GM18867 (cell line): Measurements from ENCODE around the gene DVL1.

Experiments used
- ATAC-seq: cut with Tn5 transposase; IDR thresholded peaks from one replicate; pipeline ENCODE4 v1.9.1; 2021; ENCODE audit warnings: mild to moderate bottlenecking, moderate library complexity; ENCODE audit not compliant: unreplicated experiment

Gene DVL1

DNA sequence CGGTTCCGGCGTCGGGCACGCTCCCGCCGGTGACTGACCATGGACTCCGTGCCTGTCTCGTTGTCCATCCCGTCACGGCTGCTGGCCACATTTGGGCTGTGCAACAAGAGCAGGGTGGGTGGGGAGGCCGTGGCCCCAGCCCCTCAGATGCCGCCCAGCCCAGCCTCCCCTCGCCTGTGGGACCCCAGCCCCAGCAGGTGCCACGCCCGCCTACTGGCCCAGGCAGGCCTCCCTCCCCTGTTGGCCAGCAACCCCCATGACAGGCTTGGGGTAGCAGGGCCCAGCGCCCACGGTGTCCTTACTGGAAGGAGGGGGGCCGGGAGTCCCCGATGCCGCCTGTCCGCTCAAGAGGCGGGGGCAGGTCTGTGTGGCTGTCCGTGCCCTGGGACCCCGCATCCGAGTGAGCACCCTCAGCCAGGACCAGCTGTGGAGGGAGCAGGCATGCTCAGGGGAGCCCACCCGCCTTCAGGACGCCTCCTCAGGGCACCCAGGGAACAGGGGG, 7.1 kb downstream of the DVL1 start:
- ATAC-seq: no peak

DNA sequence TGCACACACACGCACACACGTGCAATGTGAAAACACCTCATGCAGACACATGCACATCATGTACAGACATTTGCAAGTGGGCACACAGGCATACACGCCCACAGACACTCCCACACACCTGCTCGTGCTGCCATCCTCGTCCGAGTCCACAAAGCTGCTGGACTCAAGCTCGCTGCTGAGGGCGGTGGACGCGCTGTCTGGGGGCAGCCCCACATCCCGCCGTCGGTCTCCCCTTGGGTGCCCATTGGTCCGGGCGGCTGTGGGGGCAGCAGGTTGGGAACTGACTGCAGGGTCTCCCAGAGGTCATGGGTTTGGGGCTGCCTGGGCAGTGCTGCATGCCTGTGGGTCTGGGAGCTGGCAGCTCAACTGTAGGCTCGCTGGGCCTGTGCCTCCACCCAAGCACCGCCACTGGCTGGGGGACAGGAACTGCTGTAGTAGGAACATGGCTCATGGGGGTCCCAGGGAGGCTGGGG, 7.6 kb downstream of the DVL1 start:
- no peak for ATAC-seq

DNA sequence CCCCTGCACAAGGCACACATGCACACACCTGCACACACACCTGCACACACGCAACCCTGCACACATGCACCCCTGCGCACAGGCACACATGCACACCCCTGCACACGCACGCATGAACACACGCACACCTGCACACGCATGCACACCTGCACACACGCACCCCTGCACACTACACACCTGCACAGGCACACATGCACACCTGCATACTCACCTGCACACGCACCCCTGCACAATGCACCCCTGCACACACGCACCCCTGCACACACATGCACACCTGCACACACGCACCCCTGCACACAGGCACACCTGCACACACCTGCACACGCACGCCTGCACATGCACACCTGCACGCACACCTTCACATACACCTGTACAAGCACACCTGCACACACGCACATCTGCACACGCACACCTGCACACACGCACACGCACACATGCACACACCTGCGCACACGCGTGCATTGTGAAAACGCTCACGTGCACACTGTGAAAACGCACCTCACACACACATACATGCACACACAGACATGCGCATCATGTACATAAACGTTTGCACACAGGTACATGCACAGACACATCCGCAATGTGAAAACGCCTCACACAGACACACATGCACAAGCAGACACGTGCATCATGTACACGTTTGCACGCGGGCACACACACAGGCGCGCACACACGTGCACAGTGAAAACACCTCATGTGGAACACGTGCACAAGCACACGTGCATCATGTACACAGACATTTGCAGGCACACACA, 8.2 kb downstream of the DVL1 start:
- no peak for ATAC-seq

DNA sequence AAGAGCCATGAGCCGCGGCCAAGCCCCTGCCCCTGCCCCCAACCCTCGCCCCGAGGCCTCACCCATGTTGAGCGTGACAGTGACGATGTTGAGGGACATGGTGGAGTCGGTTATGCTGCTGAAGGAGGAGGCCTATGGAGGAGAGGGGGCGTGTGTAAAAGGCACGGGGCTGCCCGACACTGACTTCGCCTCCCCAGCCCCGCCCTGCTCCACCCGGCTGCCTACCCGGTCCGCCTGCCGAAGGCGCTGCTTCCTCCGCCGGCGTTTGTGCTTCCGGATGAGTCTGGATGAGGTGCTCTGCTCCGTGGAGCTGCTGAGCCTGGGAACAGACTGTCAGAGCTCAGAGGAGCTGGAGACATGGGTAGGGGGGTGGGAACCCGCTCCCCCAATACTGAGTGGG, 9.0 kb downstream of the DVL1 start:
- no peak for ATAC-seq

DNA sequence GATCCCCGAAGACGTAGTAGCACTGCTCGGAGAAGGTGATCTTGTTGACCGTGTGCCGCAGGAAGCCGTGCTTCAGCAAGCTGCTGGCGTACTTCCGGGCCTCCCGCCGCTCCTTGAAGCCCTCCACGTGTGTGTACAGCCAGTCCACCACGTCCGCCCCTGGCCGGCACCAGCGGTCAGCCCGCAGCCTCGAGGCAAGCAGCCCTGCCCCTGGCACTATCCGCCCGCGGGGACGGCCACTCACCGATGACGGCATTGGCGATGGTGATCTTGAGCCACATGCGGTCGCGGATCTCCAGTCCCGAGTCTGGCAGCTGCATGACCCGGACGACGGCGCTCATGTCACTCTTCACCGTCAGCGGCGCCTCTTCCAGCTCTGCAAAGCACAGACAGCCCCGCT, 10.9 kb downstream of the DVL1 start:
- no peak for ATAC-seq

DNA sequence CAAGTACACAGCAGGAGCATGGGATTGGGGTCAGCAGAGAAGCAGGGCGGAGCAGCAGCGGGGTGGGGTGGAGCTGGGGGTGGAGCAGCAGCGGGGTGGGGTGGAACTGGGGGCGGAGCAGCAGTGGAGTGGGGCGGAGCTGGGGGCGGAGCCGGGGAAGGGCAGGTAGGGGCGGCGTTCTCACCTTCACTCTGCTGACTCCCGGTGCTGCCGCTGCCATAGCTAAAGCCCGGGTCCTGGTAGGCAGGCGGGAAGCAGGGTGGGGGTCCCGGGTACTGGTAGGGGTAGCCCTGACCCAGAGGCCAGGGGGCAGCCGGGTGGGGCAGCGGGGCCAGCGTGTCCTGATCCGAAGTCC, 11.4 kb downstream of the DVL1 start:
- no peak for ATAC-seq

DNA sequence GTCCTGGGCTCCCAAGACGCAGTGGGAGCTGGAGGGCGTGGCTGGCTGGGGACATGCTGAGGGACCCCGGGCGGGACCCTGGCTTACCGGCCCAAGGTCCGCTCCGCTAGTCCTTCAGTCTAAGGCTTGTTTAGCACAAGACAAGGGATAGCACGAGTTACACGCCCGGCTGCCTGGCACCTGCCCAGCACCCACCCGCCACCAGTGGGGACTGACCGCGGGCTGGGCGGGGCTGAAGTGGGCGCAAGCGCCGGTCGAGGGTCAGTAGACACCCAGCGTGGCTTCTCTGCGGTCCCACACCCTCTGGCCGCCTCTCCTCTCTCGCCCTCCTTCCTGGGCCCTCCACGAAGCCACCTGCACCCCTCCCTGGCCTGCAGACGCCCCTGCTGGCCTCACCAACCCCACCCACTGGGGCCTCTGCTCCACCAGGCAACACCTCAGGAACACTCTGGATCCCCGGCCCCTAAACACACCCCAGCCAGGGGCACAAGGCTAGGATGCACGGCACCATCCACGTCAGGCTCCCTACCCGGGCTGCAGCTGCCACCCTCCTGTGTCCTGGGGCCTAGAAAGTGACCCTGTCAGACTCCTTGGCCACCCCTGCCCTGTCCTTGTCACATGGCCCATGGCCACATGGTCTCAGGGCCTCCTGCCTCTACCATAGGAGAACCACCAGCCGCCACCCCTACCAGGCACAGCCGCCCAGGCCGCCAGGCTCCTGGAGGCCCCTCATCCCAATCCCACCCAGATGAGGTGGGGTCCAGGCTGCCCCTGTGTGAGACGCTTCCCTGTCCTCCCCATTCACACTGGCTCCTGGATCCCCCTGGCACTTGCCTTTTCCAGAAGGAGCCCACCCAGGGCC, 12.1 kb downstream of the DVL1 start:
- ATAC-seq: no peak

DNA sequence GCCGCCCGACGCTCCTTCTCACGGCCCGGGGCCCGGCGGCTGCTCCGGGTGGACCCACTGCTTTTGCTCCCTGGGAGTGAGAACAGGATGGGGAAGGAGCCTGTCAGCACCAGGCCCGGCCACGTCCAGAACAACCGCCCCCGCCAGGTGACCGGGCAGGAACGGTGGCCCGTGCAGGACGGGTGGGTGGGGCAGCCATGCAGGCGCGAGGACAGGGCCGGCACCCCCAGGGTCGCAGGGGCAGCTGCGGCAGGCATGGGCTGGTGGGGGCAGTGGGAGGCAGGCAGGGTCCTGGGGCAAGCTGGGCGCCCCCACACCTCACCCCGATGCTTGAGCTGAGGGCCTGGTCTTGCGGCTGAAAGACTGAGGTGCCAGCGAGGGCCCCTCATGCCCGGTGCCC, 12.8 kb downstream of the DVL1 start:
- ATAC-seq: no peak

DNA sequence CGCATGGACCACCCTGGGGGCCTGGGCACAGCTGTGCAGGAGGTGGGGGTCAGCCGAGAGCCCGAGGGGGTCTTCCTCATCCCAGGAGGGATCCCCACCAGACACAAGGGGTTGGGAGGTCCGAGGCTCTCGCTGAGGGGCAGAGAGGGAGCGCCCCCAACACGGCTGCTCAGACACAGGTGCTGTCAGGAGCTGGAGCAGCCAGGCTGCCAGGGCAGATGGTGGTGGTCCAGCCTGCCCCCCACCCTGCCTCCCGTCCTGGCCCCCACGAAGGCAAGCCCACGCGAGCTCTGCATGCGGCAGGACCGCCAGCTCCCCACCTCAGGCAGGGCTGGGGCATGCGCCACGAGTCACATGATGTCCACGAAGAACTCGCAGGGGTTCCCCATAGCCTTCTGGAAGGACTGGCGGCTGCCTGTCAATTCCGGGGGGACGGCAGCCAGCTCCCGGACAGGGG, 13.4 kb downstream of the DVL1 start:
- ATAC-seq: no peak

DNA sequence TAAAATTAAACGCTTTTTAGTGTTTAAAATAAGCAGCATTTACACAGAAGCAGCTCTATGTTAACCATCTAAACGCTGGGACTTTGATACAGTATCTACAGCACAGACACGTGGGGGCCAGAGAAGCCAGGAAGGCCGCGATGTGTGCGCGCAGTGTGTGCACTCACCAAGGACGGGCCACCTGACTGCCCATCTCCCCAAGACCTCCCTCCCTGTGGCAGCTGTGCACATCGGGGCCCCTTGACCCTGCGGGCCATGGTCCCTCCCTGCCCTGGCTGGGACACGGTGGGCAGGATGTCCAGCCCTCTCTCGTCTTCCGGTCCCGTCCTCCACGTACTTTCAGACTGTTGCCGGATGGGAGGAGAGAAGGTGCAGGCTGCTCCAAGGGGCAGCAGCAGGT, 13.9 kb downstream of the DVL1 start:
- no peak for ATAC-seq

DNA sequence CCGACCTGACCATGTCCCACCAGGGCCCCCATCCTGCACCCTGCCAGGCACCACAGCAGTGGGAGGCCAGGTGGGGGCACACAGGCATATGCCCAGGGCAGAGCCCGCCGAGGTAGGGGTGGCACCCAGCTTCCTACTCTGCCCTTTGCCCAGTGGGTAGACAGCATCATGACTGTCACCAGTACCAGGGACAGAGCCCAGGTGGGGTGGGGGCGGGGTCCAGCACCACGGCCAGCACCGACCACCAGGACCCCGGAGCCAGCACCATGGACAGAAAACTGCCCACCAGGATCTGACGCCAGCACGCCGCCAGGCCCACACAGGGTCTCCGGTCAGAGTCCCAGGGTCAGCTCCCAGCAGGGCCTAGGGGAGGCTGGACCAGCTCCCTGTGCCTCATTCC, 14.4 kb downstream of the DVL1 start:
- ATAC-seq: no peak

DNA sequence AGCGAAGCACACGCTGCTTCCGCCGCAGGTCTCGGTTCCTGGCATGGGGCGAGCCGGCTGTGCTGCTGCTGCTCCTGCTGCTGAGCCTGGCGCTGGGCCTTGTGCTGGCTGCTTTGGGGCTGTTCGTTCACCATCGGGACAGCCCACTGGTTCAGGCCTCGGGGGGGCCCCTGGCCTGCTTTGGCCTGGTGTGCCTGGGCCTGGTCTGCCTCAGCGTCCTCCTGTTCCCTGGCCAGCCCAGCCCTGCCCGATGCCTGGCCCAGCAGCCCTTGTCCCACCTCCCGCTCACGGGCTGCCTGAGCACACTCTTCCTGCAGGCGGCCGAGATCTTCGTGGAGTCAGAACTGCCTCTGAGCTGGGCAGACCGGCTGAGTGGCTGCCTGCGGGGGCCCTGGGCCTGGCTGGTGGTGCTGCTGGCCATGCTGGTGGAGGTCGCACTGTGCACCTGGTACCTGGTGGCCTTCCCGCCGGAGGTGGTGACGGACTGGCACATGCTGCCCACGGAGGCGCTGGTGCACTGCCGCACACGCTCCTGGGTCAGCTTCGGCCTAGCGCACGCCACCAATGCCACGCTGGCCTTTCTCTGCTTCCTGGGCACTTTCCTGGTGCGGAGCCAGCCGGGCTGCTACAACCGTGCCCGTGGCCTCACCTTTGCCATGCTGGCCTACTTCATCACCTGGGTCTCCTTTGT, 15.5 kb downstream of the DVL1 start:
- ATAC-seq: no peak

DNA sequence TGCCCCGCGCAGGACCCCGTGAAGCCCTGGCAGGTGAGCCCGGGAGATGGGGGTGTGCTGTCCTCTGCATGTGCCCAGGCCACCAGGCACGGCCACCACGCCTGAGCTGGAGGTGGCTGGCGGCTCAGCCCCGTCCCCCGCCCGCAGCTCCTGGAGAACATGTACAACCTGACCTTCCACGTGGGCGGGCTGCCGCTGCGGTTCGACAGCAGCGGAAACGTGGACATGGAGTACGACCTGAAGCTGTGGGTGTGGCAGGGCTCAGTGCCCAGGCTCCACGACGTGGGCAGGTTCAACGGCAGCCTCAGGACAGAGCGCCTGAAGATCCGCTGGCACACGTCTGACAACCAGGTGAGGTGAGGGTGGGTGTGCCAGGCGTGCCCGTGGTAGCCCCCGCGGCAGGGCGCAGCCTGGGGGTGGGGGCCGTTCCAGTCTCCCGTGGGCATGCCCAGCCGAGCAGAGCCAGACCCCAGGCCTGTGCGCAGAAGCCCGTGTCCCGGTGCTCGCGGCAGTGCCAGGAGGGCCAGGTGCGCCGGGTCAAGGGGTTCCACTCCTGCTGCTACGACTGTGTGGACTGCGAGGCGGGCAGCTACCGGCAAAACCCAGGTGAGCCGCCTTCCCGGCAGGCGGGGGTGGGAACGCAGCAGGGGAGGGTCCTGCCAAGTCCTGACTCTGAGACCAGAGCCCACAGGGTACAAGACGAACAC, 16.3 kb downstream of the DVL1 start:
- no peak for ATAC-seq

DNA sequence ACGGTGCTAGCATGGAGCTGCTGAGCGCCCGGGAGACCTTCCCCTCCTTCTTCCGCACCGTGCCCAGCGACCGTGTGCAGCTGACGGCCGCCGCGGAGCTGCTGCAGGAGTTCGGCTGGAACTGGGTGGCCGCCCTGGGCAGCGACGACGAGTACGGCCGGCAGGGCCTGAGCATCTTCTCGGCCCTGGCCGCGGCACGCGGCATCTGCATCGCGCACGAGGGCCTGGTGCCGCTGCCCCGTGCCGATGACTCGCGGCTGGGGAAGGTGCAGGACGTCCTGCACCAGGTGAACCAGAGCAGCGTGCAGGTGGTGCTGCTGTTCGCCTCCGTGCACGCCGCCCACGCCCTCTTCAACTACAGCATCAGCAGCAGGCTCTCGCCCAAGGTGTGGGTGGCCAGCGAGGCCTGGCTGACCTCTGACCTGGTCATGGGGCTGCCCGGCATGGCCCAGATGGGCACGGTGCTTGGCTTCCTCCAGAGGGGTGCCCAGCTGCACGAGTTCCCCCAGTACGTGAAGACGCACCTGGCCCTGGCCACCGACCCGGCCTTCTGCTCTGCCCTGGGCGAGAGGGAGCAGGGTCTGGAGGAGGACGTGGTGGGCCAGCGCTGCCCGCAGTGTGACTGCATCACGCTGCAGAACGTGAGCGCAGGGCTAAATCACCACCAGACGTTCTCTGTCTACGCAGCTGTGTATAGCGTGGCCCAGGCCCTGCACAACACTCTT, 17.0 kb downstream of the DVL1 start:
- no peak for ATAC-seq

DNA sequence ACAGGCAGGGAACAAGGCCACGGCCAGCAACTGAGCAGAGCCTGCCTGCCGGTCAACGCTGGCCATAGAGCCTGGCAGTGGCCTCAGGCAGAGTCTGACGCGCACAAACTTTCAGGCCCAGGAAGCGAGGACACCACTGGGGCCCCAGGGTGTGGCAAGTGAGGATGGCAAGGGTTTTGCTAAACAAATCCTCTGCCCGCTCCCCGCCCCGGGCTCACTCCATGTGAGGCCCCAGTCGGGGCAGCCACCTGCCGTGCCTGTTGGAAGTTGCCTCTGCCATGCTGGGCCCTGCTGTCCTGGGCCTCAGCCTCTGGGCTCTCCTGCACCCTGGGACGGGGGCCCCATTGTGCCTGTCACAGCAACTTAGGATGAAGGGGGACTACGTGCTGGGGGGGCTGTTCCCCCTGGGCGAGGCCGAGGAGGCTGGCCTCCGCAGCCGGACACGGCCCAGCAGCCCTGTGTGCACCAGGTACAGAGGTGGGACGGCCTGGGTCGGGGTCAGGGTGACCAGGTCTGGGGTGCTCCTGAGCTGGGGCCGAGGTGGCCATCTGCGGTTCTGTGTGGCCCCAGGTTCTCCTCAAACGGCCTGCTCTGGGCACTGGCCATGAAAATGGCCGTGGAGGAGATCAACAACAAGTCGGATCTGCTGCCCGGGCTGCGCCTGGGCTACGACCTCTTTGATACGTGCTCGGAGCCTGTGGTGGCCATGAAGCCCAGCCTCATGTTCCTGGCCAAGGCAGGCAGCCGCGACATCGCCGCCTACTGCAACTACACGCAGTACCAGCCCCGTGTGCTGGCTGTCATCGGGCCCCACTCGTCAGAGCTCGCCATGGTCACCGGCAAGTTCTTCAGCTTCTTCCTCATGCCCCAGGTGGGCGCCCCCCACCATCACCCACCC, 17.9 kb downstream of the DVL1 start, which contains the start of gene TAS1R3:
TSS of gene TAS1R3 (plus strand) at position 213 of the 898 bp plus-strand sequence. CDS start at position 279, 66 bp downstream.
- no peak for ATAC-seq

DNA sequence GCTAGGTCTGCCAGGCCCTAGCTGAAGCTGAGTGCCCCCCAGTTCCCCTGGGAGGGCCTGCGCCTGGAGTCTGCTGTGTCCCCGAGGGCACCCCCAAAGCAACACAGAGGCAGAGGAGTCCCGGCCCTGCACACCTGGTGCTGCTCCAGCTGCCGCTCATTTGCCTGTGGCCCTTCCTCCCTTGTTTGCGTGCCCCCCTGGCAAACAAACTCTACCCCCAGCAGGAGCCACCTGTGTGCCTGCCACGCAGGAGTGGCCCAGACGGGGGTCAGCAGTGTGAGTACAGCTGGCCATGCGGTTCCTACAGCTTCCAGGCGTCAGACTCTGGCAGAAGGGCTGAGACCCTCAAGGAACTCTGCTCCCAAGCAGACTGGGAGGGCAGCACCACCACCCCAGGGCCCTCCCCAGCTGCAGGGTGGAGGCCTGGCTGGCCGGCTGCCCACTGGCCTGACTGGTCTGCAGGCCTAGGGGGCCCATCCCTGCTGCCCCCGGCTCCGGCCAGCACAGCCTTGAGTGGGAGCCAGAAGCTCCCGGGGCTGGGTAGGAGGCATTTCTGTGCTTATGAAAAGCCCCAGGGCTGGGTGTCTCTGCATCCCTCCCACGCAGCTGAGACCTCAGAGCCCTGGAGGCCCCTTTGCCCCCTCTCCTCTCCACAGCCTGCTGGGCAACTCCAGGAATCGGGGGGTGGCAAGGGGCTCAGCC, 18.7 kb downstream of the DVL1 start:
- ATAC-seq: no peak

DNA sequence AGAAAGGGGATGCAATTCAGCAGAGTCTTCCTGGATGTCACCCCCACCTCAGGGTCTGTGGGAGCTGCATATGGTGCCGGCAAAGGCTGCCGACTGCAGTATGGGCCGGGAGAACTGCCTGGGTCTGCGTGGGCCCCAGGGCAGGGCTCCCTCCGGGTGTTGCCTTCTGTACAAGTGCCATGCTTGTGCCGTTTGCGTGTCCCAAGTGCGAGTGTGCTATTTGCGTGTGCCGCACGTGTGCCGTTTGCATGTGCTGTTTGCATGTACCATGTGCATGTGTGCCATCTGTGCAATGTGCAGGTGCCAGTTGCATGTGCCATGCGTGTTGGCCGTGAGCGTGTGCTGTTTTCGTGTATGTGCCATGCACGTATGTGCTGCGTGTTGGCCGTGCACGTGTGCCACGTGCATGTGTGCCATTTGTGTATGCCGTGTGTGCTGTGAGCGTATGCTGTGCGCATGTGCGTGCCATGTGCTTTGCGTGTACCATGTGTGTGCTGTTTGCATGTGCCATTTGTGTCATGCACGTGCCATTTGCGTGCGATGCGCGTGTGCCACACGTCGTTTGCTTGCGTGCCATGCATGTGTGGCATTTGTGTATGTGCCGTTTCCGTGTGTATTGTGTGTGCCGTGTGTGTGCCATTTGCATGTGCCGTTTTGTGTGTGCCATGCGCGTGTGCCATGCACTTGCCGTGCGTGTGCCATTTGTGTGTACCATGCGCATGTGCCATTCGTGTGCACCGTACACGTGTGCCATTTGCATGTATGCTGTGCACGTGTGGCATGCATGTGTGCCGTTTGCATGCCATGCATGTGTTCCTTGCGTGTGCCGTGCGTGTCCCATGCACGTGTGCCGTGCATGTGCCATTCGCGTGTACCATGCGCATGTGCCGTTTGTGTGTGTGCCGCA, 19.7 kb downstream of the DVL1 start:
- ATAC-seq: no peak
